Esophagus squamous epithelium (tissue), 5 donors: ENCODE measurements around the gene ZBED1. TPM values are rescaled to one million over a fixed set of nuclear protein-coding genes. Genes with fewer than 3 reads are reported as not detected.

Experiments used
- DNase-seq: peaks from one replicate; lab custom pipeline; 2025; lab: John Stamatoyannopoulos, UW
- H3K27ac ChIP-seq, 4 donors: fragments of 200-600 bp; sonication (generic); one replicate each; pipeline ENCODE4 v1.5.1; 2016 to 2019; ENCODE audit warnings: mild to moderate bottlenecking in 1 of 4
- H3K27me3 ChIP-seq, 4 donors: fragments of 200-600 bp; sonication (generic); 1 replicate in 3 of 4; 2 replicates in 1 of 4; pipeline versions ENCODE4 v1.5.1 to v1.6.0; 2017 to 2021; ENCODE audit warnings: antibody characterized with exemption in 1 of 4
- H3K36me3 ChIP-seq, 3 donors: fragments of 200-600 bp; sonication (generic); one replicate each; pipeline ENCODE4 v1.5.1; 2016 to 2019
- H3K4me1 ChIP-seq, 3 donors: fragments of 200-600 bp; sonication (generic); one replicate each; pipeline ENCODE4 v1.5.1; 2017 to 2019
- H3K4me3 ChIP-seq, 4 donors: fragments of 200-600 bp; sonication (generic); 1 replicate in 3 of 4; 2 replicates in 1 of 4; pipeline ENCODE4 v1.5.1; 2016 to 2019; ENCODE audit warnings: mild to moderate bottlenecking in 2 of 4, moderate library complexity in 1 of 4
- H3K9me3 ChIP-seq, 3 donors: fragments of 200-600 bp; sonication (generic); one replicate each; pipeline ENCODE4 v1.5.1; 2016 to 2019
- POLR2A ChIP-seq, 4 donors: fragments of 450-650 bp; IDR thresholded peaks; one replicate each; pipeline ENCODE4 v1.6.1; 2017; ENCODE audit warnings: antibody characterized with exemption in 4 of 4, mild to moderate bottlenecking in 4 of 4, moderate library complexity in 3 of 4
- WGBS, 2 donors: methylation state at CpG; one replicate each; pipeline ENCODE4 v1.1.5; 2018; 5-methylcytosine and 5-hydroxymethylcytosine counted together
- intact Hi-C: fragments of 100-400 bp; cut with DNase I; formaldehyde crosslinking; loops from one replicate; pipeline ENCODE4 v1.15.0; 2022
- total RNA-seq, 4 donors: library from RNA; depleted of rRNA; stranded (reverse); fragments of >200 nt; gene quantifications; one replicate each; pipeline ENCODE4 v1.1.0, GENCODE V29; 2016
- TF ChIP-seq, protein P1 (sequence below), 6 experiments: fragments of 450-650 bp in 4 of 6; fragments of 200-600 bp in 2 of 6; sonication (generic) in 2 of 6; IDR thresholded peaks; one replicate each; pipeline ENCODE4 v1.5.1; 2016 to 2019; ENCODE audit warnings: antibody characterized with exemption in 6 of 6, mild to moderate bottlenecking in 4 of 6, moderate library complexity in 4 of 6
- donor health status: DM: yes; HTN: yes; CAD: no.

Gene ZBED1
- total RNA-seq, 4 donors from 2014 or later: 17.5 to 31.0 (median 25.5) TPM

DNA sequence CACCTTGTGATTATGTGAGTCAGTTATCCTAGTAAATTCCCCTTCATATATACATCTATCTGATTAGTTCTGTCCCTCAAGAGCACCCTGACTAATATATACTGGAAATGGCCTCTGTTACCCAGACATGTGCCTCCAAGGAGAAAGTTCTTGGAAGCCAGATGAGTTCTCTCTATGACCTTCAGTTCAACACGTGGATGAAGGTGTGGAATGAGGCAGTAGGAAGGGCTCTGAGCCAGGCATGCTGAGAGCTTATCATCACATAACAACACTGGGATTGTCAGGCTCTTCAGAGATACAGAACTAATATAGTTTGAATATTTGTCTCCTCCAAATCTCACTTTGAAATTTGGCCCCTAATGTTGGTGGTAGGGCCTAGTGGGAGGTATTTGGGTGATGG is 44.4 kb upstream of the ZBED1 start:
- WGBS, 2 donors: 13 to 42% methylated on average over 1 of the region's 1 CpG
- intact Hi-C loops: no loop called here
- no peak overlapping the region for H3K4me3 ChIP-seq
- H3K9me3 ChIP-seq: no peaks in the 10 kb centered on the region
- H3K36me3 ChIP-seq: no peaks in the 10 kb centered on the region
- TF ChIP-seq, protein P1, sequence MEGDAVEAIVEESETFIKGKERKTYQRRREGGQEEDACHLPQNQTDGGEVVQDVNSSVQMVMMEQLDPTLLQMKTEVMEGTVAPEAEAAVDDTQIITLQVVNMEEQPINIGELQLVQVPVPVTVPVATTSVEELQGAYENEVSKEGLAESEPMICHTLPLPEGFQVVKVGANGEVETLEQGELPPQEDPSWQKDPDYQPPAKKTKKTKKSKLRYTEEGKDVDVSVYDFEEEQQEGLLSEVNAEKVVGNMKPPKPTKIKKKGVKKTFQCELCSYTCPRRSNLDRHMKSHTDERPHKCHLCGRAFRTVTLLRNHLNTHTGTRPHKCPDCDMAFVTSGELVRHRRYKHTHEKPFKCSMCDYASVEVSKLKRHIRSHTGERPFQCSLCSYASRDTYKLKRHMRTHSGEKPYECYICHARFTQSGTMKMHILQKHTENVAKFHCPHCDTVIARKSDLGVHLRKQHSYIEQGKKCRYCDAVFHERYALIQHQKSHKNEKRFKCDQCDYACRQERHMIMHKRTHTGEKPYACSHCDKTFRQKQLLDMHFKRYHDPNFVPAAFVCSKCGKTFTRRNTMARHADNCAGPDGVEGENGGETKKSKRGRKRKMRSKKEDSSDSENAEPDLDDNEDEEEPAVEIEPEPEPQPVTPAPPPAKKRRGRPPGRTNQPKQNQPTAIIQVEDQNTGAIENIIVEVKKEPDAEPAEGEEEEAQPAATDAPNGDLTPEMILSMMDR (IDR thresholded peaks at IDR 0.05): no peak
- TF ChIP-seq POLR2A (IDR thresholded peaks at IDR 0.05): no peak
- no peaks in the 10 kb centered on the region for H3K27me3 ChIP-seq
- H3K27ac ChIP-seq: no peak overlapping the region
- H3K4me1 ChIP-seq: no peaks in the 10 kb centered on the region
- DNase-seq: no peak

DNA sequence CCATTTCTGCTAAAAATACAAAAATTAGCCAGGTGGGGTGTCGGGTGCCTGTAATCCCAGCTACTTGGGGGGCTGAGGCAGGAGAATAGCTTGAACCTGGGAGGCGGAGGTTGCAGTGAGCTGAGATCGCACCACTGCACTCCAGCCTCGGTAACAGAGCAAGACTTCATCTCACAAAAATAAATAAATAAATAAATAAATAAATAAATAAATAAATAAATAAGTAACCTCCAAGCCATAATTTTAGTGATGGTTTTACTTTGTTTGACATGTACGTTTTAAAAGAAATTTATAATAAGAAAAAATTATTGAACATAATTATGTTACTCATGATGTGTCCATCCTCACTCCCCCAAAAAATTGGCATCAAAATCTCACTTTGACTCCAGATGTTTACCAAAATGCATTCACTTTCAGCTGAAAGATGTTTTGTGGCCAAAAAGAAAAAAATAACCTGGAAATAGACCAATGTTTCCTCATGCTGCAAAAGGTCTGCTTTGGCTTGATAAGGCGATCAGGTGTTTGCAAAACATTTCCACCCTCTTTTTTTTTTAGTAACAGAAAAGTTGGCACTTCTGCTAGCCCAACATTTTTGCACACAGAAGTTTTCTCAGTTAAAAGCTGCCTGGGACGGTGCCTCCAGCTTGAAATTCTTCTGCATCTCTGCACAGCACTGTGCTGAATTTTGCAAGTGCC is 42.2 kb upstream of the ZBED1 start:
- no peak for TF ChIP-seq POLR2A (IDR thresholded peaks at IDR 0.05)
- TF ChIP-seq, protein P1 (IDR thresholded peaks at IDR 0.05): no peak
- 58 to 67% methylated on average over 7 of the region's 7 CpGs for WGBS, 2 donors
- H3K9me3 ChIP-seq: no peaks in the 10 kb centered on the region
- no peak overlapping the region for H3K4me3 ChIP-seq
- H3K27ac ChIP-seq: no peak overlapping the region
- intact Hi-C loops: no loop called here
- H3K36me3 ChIP-seq: no peaks in the 10 kb centered on the region
- H3K4me1 ChIP-seq: no peaks in the 10 kb centered on the region
- DNase-seq: no peak
- no peaks in the 10 kb centered on the region for H3K27me3 ChIP-seq

DNA sequence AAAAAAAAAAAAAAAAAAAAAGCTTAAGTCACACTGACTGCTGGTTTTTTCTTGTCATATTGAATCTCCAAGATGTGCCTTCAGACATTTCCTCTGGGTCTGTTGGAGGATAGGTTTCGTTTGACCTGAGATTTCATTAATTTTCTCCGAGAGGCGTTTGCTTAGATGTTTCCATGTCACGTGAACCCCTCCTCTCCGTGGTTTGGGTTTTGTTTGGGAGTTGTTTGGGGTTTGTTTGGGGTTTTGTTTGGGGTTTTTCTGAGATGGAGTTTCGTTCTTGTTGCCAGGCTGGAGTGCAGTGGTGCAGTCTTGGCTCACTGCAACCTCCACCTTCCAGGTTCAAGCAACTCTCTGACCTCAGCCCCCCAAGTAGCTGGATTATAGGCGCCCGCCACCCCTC is 40.8 kb upstream of the ZBED1 start:
- peaks cover 0 to 6% (median 0%) of the 10 kb centered on the region in 3 donors for H3K4me1 ChIP-seq
- H3K9me3 ChIP-seq: no peaks in the 10 kb centered on the region
- no peak overlapping the region for H3K27ac ChIP-seq
- no peak for DNase-seq
- H3K27me3 ChIP-seq: no peaks in the 10 kb centered on the region
- TF ChIP-seq, protein P1 (IDR thresholded peaks at IDR 0.05): no peak
- no peak for TF ChIP-seq POLR2A (IDR thresholded peaks at IDR 0.05)
- H3K36me3 ChIP-seq: no peaks in the 10 kb centered on the region
- 74 to 77% methylated on average over 8 of the region's 8 CpGs for WGBS, 2 donors
- intact Hi-C loops: no loop called here
- no peak overlapping the region for H3K4me3 ChIP-seq

DNA sequence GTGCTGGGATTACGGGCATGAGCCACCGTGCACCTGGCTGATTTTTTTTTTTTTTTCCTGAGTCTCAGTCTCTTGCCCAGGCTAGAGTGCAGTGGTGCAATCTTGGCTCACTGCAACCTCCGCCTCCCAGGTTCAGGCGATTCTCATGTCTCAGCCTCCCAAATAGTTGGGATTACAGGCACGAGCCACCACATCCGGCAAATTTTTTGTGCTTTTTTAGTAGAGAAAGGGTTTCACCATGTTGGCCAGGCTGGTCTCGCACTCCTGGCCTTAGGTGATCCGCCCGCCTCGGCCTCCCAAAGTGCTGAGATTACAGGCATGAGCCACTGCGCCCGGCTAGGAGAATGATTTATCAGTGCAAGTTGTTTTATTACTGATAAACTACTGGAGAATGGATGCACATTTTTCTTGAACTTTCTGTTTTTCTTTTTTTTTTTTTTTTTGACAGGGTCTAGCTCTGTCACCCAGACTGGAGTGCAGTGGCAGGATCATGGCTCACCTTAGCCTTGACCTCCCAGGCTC is 39.7 kb upstream of the ZBED1 start:
- intact Hi-C loops: no loop called here
- no peaks in the 10 kb centered on the region for H3K27me3 ChIP-seq
- no peak overlapping the region for H3K4me3 ChIP-seq

DNA sequence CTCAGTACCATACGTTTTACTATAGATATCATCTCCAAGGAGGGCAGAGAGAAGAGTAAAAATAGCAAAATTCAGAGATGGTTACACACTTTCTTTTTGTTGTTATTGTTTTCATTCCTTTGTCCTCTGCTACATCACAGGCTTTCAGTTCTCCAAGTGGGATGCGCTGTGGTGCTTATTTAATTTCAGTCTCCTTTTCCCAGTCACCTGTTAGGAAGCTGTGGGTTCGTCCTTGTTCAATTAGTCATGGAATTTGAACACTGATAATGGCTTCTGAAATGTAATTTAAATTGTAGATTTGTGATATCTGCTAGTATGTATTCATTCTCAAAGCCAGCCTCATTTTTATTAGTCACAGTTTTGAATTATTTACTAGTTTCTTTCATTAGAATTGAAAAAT is 38.8 kb upstream of the ZBED1 start:
- intact Hi-C loops: no loop called here
- peaks cover 0 to 6% (median 0%) of the 10 kb centered on the region in 3 donors for H3K4me1 ChIP-seq
- TF ChIP-seq, protein P1 (IDR thresholded peaks at IDR 0.05): no peak
- no peak for TF ChIP-seq POLR2A (IDR thresholded peaks at IDR 0.05)
- DNase-seq: no peak
- H3K36me3 ChIP-seq: no peaks in the 10 kb centered on the region
- H3K9me3 ChIP-seq: no peaks in the 10 kb centered on the region
- H3K27me3 ChIP-seq: no peaks in the 10 kb centered on the region
- WGBS, 2 donors: 67 to 74% methylated on average over 3 of the region's 3 CpGs
- H3K27ac ChIP-seq: no peak overlapping the region
- H3K4me3 ChIP-seq: no peak overlapping the region

More for the DNA sequence above, 39.7 kb upstream of the ZBED1 start:
- TF ChIP-seq, protein P1 (IDR thresholded peaks at IDR 0.05): no peak
- no peak for TF ChIP-seq POLR2A (IDR thresholded peaks at IDR 0.05)
- Histone ChIP-seq H3K27ac (no peak overlapping the region), H3K9me3 (no peaks in the 10 kb centered on the region), H3K36me3 (no peaks in the 10 kb centered on the region), H3K4me1 (peaks cover 0 to 6% (median 0%) of the 10 kb centered on the region in 3 donors)
- WGBS, 2 donors: 70 to 90% methylated on average over 3 to 4 of the region's 12 CpGs
- no peak for DNase-seq
